Thoracic aorta (tissue), 2 donors: ENCODE results near the gene NARS2. TPM values are rescaled to one million over a fixed set of nuclear protein-coding genes. Genes with fewer than 3 reads are reported as not detected.
"Not testable (repeated sequence)": the region's sequence is repeated elsewhere in the genome, so short reads cannot be mapped to it uniquely, and the experiment has no call there.

Experiments used
- ATAC-seq: fragments of 150-250 bp; one replicate; pipeline ENCODE4 v1.8.0; 2017; ENCODE audit warnings: low read depth; ENCODE audit not compliant: insufficient number of reproducible peaks, low FRiP score
- DNase-seq: peaks from one replicate; pipeline ENCODE4 v3.0.0-alpha.2; 2020; ENCODE audit warnings: low spot score
- H3K27ac ChIP-seq, 2 donors: fragments of 200-600 bp; sonication (generic); 1 replicate in 1 of 2; 2 replicates in 1 of 2; pipeline ENCODE4 v1.5.1; 2016; ENCODE audit warnings: mild to moderate bottlenecking in 2 of 2, moderate library complexity in 2 of 2
- H3K27me3 ChIP-seq: fragments of 200-600 bp; sonication (generic); replicated peaks from 2 replicates; pipeline ENCODE4 v1.6.0; 2016; ENCODE audit warnings: mild to moderate bottlenecking; ENCODE audit not compliant: insufficient read depth
- H3K36me3 ChIP-seq: fragments of 200-600 bp; sonication (generic); one replicate; pipeline ENCODE4 v1.5.1; 2016
- H3K4me1 ChIP-seq, 2 donors: fragments of 200-600 bp; sonication (generic); 1 replicate in 1 of 2; 2 replicates in 1 of 2; pipeline versions ENCODE4 v1.5.1 to v1.6.0; 2016; ENCODE audit warnings: low read depth in 2 of 2, mild to moderate bottlenecking in 1 of 2; ENCODE audit not compliant: control insufficient read depth in 1 of 2
- H3K4me3 ChIP-seq: fragments of 200-600 bp; sonication (generic); 2 replicates; pipeline ENCODE4 v1.5.1; 2016; ENCODE audit warnings: mild to moderate bottlenecking
- H3K9me3 ChIP-seq: fragments of 200-600 bp; sonication (generic); 2 replicates; pipeline ENCODE4 v1.5.1; 2016
- total RNA-seq, 2 donors: library from RNA; depleted of rRNA; stranded (reverse); fragments of >200 nt; gene quantifications; one replicate each; pipeline versions ENCODE4 v1.1.0 to v1.2.3, GENCODE V29; 2016
- TF ChIP-seq, protein P1 (sequence below): fragments of 200-600 bp; sonication (generic); IDR thresholded peaks from one replicate; pipeline ENCODE4 v1.5.1; 2019; ENCODE audit warnings: antibody characterized with exemption

The NARS2 gene
- total RNA-seq, 2 donors from 2014 or later = 5.6 to 9.2 TPM

DNA sequence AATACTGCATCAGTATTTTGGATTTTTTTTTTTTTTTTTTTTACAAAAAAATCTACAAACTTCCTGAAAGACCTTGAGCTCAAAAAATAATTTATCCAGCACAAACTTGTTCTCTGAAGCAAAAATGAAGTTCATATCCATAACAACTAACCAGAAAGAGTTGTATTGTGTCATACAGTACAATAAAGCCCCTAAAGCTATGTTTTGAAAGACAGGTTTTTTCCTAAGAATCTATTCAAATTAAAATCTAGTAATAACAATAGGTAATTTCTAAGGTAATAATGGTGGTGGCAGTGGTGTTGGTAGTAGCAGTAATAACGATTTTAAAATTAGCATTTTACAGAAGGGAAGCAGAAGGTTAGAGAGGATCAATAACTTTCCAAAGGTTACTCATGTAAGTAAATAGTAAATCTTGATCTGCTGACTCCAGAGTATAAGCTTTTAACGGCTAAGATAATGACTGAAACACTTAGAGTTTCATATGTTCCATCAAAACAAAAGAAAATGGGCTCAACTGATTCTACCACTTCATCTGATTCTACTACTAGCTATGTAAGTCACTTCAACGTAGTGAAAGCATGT, 103.7 kb downstream of the NARS2 start:
- H3K36me3 ChIP-seq = no peaks in the 10 kb centered on the region
- H3K27me3 ChIP-seq = no peaks in the 10 kb centered on the region
- TF ChIP-seq, protein P1, sequence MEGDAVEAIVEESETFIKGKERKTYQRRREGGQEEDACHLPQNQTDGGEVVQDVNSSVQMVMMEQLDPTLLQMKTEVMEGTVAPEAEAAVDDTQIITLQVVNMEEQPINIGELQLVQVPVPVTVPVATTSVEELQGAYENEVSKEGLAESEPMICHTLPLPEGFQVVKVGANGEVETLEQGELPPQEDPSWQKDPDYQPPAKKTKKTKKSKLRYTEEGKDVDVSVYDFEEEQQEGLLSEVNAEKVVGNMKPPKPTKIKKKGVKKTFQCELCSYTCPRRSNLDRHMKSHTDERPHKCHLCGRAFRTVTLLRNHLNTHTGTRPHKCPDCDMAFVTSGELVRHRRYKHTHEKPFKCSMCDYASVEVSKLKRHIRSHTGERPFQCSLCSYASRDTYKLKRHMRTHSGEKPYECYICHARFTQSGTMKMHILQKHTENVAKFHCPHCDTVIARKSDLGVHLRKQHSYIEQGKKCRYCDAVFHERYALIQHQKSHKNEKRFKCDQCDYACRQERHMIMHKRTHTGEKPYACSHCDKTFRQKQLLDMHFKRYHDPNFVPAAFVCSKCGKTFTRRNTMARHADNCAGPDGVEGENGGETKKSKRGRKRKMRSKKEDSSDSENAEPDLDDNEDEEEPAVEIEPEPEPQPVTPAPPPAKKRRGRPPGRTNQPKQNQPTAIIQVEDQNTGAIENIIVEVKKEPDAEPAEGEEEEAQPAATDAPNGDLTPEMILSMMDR = no peak
- no peak for DNase-seq
- H3K9me3 ChIP-seq = no peaks in the 10 kb centered on the region
- no peak overlapping the region for H3K4me3 ChIP-seq
- H3K4me1 ChIP-seq = no peaks in the 10 kb centered on the region
- no peak for ATAC-seq
- no peak overlapping the region for H3K27ac ChIP-seq

DNA sequence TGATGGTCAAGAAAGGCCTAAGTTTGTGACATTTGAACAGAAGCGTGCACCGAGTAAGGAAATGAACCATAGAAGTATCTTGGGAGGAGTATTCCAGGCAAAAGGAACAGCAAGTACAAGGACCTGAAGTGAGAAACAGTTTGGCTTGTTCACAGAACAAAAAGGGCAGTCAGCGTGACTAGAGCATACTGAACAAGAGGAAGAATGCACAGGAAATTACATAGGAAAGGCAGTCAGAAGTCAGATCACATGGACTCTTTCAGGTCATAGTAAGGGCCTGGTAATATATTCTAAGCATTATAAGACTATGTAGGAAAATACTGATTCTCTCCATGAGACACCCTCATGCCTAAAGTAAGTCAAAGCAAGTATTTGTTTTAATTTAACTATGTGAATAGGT, 104.8 kb downstream of the NARS2 start:
- Histone ChIP-seq H3K27me3 (no peaks in the 10 kb centered on the region), H3K4me1 (no peaks in the 10 kb centered on the region), H3K9me3 (no peaks in the 10 kb centered on the region), H3K27ac (no peak overlapping the region), H3K36me3 (no peaks in the 10 kb centered on the region), H3K4me3 (no peak overlapping the region)
- DNase-seq = no peak
- TF ChIP-seq, protein P1 = no peak
- ATAC-seq = no peak

DNA sequence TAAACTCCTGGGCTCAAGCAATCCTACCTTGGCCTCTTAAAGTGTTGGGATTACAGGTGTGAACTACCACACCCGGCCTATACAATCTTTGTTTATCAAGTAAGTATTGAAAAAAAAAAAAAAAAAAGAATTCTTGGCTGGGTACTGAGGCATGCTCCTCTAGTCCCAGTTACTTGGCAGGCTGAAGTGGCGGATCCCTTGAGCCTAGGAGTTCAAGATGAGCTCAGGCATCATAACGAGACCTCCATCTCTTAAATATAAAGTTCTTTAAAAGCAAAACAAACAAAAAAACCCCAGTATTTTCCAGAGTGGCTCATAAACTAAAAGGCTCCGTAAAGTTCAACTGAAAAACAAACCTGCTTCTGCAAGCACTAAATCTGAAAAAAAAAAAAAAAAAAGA, 106.7 kb downstream of the NARS2 start:
- TF ChIP-seq, protein P1 = no peak
- no peaks in the 10 kb centered on the region for H3K9me3 ChIP-seq
- no peak overlapping the region for H3K27ac ChIP-seq

DNA sequence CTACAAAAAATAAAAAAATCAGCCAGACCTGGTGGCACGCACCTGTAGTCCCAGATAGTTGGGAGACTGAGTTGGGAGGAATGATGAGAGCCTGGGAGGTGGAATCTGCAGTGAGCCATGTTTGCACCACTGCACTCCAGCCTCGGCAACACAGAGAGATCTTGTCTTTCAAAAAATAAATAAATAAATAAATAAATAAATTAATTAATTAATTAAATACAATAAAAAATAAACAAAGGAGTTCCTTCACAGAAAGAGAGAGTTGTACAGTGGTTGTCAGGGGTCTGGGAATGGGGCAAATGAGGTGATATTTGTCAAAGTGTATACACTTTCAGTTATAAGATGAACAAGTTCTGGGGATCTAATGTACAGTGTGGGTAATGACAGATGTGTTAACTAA, 107.3 kb downstream of the NARS2 start:
- Histone ChIP-seq H3K9me3 (no peaks in the 10 kb centered on the region), H3K27me3 (no peaks in the 10 kb centered on the region), H3K36me3 (peaks cover 2% of the 10 kb centered on the region), H3K27ac (no peak overlapping the region), H3K4me1 (no peaks in the 10 kb centered on the region), H3K4me3 (no peak overlapping the region)
- no peak for ATAC-seq
- TF ChIP-seq, protein P1 = no peak
- no peak for DNase-seq

More for the DNA sequence above, 106.7 kb downstream of the NARS2 start:
- no peak for ATAC-seq
- no peaks in the 10 kb centered on the region for H3K4me1 ChIP-seq
- no peak for DNase-seq
- H3K36me3 ChIP-seq = no peaks in the 10 kb centered on the region
- no peak overlapping the region for H3K4me3 ChIP-seq
- H3K27me3 ChIP-seq = no peaks in the 10 kb centered on the region

DNA sequence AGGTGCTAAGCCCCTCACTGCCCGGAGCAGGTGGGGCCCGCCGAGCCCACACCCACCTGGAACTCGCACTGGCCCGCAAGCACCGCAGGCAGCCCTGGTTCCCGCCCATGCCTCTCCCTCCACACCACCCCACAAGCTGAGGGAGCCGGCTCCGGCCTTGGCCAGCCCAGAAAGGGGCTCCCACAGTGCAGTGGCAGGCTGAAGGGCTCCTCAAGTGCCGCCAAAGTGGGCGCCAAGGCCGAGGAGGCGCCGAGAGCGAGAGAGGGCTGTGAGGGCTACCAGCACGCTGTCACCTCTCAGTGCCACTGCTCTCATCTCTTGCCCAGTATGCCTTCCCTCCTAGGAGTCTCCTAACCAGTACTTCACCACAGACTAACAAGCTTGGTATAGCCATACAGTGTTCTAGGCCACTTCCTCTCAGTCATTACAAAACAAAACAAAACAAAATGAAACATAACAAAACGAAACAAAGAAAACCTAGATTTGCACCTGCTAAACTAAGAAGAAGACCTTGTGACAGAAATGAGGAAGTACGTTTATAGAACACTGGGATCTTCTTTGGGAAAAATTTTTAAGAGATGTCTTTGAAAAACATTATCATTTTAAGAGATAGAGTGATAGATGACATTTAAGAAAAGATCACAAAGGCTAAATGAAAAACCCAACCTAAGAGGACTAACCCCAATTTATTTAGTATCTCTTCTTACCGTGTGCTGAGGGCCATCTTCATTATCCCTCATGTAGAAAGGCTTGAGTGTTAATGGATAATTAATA, 109.3 kb downstream of the NARS2 start:
- Histone ChIP-seq H3K27me3 (no peaks in the 10 kb centered on the region), H3K36me3 (peaks cover 2% of the 10 kb centered on the region), H3K4me3 (no peak overlapping the region), H3K9me3 (no peaks in the 10 kb centered on the region), H3K27ac (no peak overlapping the region), H3K4me1 (no peaks in the 10 kb centered on the region)
- ATAC-seq (no peak), DNase-seq (no peak)
- TF ChIP-seq, protein P1 = no peak

DNA sequence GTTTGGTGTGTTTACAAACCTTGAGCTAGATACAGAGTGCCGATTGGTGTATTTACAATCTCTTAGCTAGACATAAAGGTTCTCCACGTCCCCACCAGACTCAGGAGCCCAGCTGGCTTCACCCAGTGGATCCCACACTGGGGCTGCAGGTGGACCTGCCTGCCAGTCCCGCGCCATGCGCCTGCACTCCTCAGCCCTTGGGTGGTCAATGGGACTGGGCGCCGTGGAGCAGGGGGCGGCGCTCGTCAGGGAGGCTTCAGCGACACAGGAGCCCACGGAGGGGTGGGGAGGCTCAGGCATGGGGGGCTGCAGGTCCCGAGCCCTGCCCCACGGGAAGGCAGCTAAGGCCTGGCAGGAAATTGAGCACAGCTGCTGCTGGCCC, 109.9 kb downstream of the NARS2 start:
- H3K4me3 ChIP-seq, DNase-seq, H3K27ac ChIP-seq, H3K36me3 ChIP-seq, ATAC-seq, H3K27me3 ChIP-seq, H3K4me1 ChIP-seq, H3K9me3 ChIP-seq: not testable (repeated sequence)
